Activated CD4-positive, alpha-beta T cell treated with anti-CD3 and anti-CD28 coated beads, Interleukin-2, amount 50 U/mL, for 4 hours (primary cell): ENCODE data around the gene ZNF212.

ENCODE experiments used
- DNase-seq, 2 experiments: peaks; one replicate each; pipeline ENCODE4 v3.0.0-alpha.2; 2020

ZNF212 gene

DNA sequence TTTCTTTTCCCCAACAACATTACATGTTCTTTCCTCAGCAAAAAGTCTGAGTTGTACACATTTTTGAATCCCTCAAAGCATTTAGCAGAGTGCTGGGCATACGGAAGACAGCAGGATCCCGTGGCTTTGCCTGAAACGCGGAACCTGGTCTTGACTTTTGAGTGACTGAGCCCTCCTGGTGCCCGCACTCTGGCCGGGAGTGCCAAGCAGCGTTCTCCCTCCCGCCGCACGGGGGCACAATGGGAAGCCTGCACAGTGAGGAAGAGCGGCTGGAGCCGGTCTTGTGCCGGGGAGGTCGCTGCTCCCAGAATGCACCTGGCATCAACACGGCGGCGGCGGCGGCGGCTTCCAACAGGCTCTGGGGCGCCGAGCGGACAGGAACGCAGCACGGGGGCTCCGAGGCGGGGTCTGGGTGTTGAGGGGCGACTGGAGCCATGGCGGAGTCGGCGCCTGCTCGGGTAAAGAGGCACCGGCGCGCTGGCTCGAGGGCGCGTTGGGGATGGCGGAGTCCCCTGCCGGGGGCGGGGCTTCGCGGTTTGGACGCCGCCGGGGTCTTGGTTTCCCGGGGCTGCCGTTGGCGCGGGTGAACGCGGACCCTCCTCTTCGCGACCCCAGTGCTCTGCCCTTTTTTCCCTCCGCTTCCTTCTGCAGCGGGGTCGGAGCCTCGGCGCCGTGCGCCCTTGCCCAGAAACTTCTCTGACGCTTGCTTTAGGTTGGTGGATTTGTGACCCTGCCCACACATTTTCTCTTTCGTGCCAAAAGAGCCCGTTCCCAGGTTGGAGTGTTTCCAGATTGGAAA lies at the start of gene ZNF212:
Gene ZNF212, plus strand, starts transcription at position 307 of the 799 bp plus-strand sequence. Its CDS starts 128 bp downstream, at position 435.
- DNase-seq, result peak; percentile 84 to 85

DNA sequence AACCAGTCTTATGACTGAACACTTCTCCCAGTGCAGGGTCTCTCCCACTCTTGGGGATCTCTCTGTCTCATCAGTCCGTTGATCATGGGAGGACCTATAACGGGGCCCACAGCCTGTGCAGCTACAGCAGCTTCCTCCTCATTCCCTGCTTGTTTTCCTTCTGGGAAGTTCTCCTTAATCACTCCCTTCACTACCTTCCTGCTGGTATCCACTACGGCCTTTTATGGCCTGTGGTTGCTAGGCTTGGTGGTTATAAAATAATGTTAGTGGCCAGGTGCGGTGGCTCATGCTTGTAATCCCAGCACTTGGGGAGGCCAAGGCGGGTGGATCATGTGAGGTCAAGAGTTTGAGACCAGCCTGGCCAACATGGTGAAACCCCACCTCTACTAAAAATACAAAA lies 47.6 kb upstream of the ZNF212 start:
- no peak for DNase-seq

DNA sequence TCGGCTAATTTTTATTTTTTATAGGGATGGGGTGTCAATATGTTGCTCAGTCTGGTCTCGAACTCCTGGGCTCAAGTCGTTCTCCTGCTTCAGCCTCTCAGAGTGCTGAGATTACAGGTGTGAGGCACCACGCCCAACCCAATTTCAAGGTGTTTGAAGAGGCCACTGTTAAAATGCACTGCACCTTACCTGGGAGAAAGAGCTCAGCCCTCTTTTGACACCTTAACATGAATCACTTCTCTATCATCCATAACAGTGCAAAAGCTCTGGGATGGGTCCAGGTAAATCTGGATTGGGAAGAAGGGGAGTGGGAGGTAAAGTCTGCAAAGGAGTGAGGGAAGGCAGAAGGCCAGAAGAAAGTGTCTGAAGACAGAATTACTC lies 44.7 kb upstream of the ZNF212 start:
- DNase-seq, result no peak

DNA sequence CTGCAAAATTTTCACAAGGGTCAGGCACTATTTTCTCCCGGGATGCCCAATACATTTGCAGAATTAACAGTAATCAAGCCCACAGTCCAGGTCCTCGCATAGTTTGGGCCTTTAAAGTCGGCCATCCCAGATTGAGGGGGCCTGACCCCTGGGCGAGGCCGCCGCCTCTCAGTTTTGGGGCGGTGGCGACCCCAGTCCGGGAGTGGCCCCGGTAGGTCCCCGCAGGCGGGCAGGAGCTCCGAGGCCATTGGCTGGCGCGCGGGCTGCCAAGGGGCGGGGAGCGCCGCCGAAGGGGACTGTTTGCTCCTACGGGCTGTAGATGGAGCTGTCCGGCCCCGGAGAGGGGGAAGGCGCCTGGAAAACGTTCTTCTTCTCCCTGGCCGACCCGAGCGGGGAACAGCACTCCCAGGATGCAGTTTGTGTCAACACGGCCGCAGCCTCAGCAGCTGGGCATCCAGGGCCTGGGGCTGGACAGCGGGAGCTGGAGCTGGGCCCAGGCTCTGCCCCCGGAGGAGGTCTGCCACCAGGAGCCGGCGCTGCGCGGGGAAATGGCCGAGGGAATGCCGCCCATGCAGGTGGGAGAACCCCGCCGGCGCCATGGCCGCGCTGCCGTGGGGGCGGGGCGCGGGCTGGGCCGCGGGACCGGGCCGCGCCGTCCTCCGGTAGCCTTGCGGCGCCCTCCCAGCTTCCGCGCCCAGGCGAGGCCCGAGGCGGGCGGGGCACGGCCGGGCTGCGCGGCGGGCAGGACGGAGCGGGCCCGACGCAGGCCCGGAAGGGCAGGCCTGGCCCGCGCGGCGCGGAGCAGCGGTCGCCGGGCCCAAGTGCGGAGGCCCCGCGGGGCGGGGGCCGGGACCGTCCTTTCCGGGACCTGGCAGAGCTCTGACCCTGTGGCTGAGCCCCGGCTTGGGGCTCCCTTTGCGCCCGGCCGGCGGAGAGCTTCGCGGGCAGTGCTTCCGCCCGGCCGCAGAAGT lies 44.0 kb upstream of the ZNF212 start, which contains the start of gene ZNF282:
Gene ZNF282, plus strand, starts transcription at position 367 of the 971 bp plus-strand sequence. Its CDS starts 44 bp downstream, at position 411.
- DNase-seq, result peak; percentile 52 to 60

DNA sequence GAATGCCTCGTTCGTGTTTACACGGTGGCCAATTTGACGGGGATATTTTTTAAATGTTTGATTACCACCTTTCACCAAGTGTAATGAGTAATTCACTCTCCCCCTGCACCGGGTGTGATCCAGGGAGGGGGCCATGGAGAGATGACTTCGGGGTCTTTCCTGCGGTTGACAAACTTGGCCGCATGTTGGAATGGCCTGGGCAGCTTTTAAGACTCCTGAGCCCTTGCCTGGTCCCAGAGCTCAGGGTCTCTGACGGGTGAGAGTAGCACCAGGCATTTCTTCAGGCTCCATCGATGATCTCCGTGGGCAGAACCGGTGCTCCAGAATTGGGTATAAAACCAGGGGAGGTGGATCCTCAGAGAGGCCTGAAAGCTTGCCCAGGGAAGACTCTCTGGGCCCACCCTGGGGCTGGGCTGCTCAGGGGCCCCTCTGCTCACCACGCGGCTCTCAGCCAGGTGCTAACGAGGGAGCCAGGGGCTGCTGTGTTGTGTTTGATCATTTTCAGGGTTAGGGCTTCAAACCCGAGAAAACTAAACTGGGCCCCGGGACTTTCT lies 43.2 kb upstream of the ZNF212 start:
- peak in 1 of 2 experiments; percentile 7 for DNase-seq

DNA sequence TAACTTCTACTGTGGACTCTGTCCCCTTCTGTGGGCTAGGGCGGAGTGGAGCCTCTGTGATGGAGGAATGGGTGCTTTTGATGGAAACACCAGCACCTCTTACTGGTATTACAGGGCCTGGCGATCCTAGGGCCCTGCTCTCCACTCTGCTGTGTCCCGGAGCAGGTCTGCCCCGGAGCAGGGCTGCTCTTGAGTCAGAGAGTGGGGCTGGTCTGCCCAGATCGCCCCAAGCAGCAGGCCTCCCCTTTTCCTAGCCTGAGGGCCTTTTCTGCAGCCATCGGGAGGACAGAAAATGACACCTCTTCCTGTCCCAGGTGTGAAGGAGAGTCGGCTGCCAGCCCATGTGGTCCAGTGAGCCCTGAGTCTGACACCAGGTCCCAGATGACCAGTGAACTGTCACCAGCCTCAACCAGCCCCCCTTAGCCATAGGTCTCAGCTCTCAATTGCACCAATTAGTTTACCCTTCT lies 42.7 kb upstream of the ZNF212 start:
- DNase-seq, result no peak

DNA sequence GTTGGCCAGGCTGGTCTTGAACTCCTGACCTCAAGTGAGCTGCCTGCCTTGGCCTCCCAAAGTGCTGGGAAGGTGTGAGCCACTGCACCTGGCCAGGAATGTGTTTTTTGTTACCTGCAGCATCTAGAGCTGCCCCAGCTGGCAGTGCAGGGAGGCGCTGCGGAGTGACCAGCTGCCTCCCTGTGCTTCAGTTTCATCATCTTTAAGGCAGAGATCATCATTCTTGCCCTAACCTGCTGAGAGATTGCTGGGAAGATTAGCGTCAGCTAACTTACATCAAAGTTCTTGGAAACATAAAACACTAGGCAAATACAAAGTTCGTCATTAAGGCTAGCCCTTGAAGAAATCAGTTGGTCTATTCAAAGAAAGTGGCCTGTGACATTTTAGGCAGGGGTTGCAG lies 41.8 kb upstream of the ZNF212 start:
- no peak for DNase-seq

DNA sequence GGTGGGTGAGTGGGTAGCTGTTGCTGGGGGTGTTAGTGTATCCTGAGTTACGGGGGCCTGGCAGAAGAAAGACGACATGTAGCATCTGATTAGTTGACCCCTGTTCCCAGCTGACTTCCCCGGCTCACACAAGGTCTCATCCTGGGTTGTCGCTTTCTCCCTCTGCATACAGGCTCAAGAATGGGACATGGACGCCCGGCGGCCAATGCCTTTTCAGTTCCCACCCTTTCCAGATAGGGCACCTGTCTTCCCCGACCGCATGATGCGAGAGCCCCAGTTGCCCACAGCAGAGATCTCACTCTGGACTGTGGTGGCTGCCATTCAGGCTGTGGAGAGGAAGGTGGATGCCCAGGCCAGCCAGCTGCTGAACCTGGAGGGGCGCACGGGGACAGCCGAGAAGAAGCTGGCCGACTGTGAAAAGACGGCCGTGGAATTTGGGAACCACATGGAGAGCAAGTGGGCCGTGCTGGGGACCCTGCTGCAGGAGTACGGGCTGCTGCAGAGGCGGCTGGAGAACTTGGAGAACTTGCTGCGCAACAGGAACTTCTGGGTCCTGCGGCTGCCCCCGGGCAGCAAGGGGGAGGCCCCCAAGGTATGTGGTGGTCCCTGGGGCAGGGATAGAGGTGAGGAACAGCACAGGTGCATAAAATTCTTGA lies 41.2 kb upstream of the ZNF212 start:
- DNase-seq, result no peak

DNA sequence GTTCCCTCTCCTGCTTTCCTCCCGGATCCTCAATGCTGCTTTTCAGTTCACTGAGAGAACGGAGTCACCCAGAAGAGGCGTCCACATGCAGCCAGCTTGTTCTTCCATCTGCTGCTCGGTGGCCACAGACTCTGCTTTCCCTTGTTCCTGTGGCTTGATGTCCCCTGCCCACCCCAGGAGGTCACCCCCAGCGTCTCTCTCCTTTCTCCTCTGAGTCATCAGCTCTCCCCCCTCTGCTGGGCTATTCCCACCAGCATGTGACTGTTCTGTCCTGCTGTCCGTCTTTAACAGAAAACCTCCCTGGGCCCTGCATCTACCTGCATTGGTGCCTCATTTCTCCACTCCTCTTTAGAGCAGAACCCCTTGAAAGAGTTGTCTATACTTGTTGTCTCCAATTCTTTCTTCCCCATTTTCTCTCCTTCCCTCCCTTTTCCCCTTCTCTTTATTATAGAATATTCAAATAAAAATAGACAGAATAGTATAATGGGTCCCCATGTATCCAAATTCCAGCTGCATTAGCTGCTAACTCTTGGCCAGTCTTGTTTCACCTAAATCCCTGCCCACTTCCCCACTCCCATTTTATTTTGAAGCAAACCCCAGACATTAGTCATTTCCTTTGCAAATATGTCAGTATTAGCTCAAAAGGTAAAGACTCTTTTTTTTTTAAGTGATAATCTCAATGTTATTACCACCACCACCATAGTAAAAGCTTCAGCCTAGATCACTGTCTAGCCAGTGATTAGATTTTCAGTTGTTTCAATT lies 40.0 kb upstream of the ZNF212 start:
- no peak for DNase-seq

DNA sequence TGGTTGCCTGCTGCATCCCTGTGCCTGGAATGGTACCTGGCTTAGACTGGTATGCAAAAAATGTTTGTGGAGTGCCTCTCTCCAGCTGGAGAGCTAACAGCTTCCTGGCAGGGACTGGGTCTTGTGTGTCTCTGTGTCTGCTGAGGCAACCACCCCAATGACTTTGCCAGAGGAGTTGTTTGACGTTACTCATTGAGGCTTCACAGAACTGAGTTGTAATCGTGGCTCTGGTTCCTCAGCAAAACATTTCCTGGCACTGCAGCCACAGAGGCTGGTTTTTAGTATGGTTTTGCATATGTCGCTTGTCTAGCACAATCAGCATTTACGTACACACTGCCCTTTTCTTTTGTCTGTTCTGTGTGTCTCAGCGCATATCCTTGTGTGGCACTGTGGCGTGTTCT lies 36.6 kb upstream of the ZNF212 start:
- no peak for DNase-seq

DNA sequence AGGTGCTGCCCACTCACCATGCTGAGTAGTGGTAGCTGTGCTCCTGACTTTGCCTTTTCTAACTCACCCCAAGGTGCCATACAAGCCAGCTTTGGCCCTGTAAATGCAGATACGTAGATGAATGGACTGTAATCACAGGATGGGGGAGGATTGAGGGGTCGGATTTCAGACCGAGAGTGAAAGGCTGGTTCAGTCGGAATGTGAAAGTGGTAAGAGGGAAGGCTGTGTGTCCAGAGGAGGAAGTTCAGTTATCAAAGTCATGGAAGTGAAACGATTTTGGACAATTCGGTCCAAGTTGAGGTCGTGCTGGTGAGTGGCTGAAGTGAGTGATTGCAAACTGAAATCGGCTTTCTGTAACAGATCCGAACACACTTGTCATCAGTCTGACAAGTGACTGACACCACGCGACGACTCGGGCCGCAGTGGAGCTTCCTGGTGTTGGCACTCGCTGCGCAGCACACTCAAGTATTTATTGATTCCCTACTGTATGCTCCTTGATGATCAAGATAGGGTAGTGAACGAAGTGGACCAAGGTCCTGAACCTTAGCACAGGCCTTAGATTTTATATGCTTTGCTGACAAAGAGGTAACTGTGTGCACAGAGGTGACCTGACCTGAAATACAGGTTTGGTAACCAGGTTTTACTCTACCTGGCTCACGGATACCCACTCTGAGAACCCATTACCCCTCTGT lies 33.6 kb upstream of the ZNF212 start:
- DNase-seq, result no peak

DNA sequence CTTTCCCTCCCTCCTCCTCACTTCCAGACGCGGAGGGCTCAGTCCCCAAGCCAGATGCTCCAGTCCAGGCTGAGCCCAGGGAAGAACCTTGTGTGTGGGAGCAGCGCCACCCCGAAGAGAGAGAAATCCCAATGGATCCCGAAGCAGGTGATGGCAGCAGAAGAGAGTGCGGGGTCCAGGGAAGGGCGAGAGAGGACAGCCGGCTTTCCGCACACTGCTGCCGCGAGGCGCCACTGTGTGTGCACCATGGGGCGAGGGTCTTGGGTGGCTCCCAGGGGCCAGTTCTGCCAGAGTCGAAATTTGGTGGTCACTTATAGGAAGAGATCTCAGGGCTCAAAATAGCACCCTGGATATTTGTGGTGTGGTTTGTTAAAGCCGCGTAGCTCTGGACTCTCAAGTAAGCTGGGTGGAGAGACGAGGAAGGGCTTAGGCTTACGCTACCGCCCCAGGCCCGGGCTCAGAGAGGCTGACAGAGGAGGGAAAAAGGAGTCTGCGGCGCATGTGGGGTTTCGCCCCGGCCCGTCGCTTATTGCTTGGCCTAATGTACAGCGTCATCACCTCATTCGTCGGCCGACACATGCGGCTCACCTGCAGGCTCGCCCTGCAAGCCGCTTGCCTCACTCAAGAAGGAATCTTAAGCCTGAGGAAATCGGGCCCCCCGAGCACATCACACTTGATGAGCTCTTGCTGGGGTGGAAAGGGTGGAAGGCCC lies 32.0 kb upstream of the ZNF212 start:
- no peak for DNase-seq

DNA sequence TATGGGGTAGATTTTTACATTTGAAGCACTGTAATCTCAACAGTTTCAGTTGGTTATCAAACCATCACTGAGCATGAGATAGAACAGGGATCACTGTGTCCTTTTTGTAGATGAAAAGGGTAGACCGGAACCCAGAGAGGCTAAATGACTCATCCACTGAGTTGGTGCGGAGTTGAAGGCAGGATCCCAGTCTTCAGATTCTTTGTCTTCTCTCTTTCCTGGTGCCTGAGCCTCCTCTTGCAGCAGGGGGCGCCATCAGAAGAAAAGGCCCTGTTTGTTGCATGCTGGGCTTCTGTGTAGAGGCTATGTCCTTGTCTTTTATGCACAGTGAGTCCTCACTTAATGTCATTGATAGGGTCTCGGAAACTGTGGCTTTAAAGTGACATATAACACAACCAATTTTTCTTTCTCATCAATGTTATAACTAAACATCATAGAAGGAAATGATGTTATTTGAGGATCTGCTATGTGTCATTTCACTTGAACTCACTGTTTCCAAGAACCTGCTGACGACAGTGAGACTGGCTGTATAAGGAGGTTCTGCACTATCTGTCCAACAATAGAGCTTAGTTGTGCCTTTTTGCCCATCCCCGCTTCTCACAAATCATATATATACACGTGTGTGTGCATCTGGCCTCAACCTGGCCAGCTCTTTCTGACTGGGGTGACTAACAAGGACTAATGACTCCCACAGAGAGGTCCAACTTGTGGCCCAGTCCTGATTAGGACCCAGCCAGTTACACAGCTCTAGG lies 29.8 kb upstream of the ZNF212 start:
- DNase-seq, result peak; percentile 75

DNA sequence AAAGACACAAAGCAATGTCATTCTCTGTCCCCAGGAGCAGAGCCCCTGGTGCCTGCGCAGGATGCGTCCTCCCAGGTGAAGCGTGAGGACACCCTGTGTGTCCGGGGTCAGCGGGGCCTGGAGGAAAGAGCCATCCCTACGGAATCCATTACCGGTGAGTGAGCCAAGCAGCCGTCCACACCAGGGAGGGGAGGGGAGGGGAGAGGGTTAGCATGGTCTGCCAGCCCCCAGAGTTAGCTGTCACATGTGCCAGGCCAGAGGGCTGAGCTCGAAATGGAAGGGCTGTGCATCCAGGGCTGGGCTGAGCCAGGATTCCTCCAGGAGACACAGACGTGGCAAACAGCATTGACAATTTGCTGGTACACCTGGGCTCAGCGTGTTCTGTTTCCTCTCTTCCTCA lies 28.9 kb upstream of the ZNF212 start:
- DNase-seq, result no peak

DNA sequence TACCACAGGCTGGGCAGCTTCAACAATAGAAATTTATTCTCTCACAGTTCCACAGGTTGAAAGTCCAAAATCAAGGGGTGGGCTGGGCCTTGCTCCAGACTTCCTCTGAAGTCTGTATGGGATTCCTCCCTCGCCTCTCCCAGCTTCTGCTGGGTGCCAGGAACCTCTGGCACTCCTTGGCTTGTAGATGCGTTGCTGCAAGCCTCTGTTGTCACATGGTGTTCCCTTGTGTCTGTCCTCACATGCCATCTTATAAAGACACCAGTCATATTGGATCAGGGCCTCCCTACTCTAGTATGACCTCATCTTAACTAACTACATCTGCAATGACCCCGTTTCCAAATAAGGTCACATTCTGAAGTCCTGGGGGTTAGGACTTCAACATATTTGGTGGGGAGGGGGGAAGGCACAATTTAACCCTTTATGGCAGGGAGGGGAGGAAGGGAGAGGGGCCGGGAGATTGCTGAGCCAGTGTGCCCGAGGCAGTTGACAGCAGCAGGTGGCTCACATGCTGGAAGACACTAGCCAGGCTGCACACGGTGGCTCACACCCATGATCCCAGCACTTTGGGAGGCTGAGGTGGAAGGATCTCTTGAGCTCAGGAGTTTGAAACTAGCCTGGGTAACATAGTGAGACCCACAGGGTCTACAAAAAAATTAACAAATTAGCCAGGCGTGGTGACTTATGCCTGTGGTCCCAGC lies 25.3 kb upstream of the ZNF212 start:
- no peak for DNase-seq

DNA sequence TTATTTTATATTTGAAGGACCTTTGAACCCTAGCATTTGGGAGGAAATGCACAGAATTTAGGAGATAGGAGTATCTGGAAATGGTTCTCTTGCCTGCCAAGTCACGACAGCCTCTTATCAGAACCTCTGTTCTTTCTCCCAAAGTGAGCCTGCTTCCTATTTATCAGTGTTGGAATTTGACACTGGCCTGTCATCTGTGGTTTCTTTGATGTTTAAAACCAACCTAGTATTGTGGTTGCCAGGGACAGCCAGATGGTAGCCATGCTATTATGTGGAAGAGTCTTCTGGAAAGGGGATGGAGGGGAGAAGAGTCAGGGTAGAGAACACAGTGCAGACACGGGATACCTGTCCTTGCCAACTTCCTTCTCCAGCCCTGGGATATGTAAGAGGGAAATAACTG lies 23.0 kb upstream of the ZNF212 start:
- no peak for DNase-seq

DNA sequence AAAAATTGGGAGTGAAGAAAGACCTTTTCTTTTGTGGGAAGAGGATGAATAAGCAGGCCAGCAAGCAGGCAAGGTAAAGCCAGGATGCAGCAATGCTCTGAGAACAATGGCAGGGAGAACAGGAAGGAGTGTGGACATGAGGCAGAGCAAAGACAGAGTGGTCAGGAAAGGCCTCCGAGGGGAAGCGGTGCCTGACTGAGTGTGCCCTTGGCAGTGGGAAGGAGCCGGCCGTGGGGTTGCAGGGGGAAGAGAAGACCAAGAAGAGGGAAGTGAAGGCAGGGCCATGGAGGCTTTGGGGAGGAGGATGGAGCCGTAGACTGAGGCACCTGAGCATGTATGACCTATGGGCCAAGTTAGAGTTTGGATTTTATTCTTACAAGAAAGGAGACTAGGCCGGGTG lies 21.9 kb upstream of the ZNF212 start:
- DNase-seq, result no peak

DNA sequence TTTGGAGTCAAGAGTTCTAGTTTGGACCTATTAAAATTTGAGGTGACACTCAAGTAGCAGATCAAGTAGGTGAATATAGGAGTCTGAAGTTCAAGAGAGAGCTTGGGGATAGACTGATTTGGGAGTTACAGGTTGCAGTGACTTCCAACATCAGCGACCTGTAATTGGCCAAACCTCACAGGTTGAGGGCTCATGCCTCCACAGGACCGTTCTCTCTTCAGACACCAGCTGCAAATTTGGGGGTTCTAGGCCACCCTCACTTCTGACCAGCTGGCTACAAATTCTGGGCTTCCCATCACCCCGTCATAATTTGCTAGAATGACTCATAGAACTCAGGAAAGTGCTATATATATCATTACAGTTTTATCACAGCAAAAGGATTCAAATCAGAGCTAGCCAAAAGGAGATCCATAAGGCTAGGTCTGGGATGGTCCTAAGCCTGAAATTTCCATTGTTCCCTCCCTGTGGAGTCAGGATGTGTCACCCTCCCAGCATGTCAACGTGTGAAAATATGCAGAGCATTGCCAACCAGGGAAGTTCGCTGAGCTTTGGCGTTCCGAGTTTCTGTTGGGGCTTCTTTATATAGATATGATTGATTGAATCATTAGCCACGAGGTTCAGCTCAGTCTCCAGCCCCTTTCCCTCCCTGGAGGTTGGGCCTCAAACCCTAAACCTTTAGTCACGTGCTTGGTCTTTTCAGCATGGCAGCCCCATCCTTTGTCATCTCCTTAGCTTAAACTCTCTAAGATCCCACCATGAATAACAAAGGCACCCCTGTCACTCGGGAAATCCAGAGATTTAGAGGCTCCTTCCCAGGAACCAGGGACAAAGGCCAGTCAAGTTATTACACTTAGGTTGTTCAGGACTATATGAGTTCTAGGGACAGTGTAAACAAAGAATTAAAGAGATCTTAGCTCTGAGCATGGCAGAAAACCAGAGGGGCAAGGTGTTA lies 20.7 kb upstream of the ZNF212 start:
- DNase-seq, result no peak
